ENCODE data around the gene CNTN2.
A peak's percentile ranks its signal among the peaks of the same experiment; 100 is the strongest.

Gene CNTN2

GRCh38 chr1:205003358-205004131 lies 39.5 kb upstream of the CNTN2 start:
- no peak for TF ChIP-seq CTCF (conservative IDR thresholded peaks at IDR 0.05; ENCODE audit: low read depth, low read length)
- no peak overlapping the region for H3K4me3 ChIP-seq (ENCODE audit: low read length)
- DNase-seq (ENCODE audit: low read depth), result peak; percentile 15

- DNase-seq (ENCODE audit: low read depth), result no peak
- H3K4me3 ChIP-seq (ENCODE audit: low read length), result no peak overlapping the region
- no peak for TF ChIP-seq CTCF (conservative IDR thresholded peaks at IDR 0.05; ENCODE audit: low read depth, low read length)
These were observed 38.7 kb upstream of the CNTN2 start for GRCh38 chr1:205004351-205004750.

GRCh38 chr1:205008896-205009295 lies 34.1 kb upstream of the CNTN2 start:
- DNase-seq (ENCODE audit: low read depth), result no peak
- no peak overlapping the region for H3K4me3 ChIP-seq (ENCODE audit: low read length)
- no peak for TF ChIP-seq CTCF (conservative IDR thresholded peaks at IDR 0.05; ENCODE audit: low read depth, low read length)

- DNase-seq (ENCODE audit: low read depth), result no peak
- H3K4me3 ChIP-seq (ENCODE audit: low read length), result no peak overlapping the region
- no peak for TF ChIP-seq CTCF (conservative IDR thresholded peaks at IDR 0.05; ENCODE audit: low read depth, low read length)
These were observed 33.3 kb upstream of the CNTN2 start for GRCh38 chr1:205009670-205010069.

GRCh38 chr1:205012391-205013140 lies 30.4 kb upstream of the CNTN2 start:
- no peak for TF ChIP-seq CTCF (conservative IDR thresholded peaks at IDR 0.05; ENCODE audit: low read depth, low read length)
- no peak overlapping the region for H3K4me3 ChIP-seq (ENCODE audit: low read length)
- no peak for DNase-seq (ENCODE audit: low read depth)

- no peak for TF ChIP-seq CTCF (conservative IDR thresholded peaks at IDR 0.05; ENCODE audit: low read depth, low read length)
- DNase-seq (ENCODE audit: low read depth), result peak; percentile 10
- no peak overlapping the region for H3K4me3 ChIP-seq (ENCODE audit: low read length)
These were observed 29.2 kb upstream of the CNTN2 start for GRCh38 chr1:205013683-205014367.

All from retinal pigment epithelial cell (primary cell).